NCI-H1105 treated with DMSO at 0.1 percent for 48 hours (cell line): ENCODE data around the gene NPY1R.

ENCODE experiments used
- DNase-seq: peaks from one replicate; lab custom pipeline; 2025; lab: John Stamatoyannopoulos, UW

The NPY1R gene

GRCh38 chr4:163332526-163333406 is at the start of gene NPY1R:
NPY1R (minus strand) TSS chr4:163332596; CDS start chr4:163326554, 6,042 bp downstream.
- DNase-seq = peak; percentile 77

- DNase-seq = no peak
These were observed 48.3 kb upstream of the NPY1R start for GRCh38 chr4:163380703-163381102.

GRCh38 chr4:163378661-163379060 is 46.3 kb upstream of the NPY1R start:
- no peak for DNase-seq

- DNase-seq = no peak
These were observed 39.6 kb upstream of the NPY1R start for GRCh38 chr4:163372029-163372428.

- DNase-seq = no peak
These were observed 35.3 kb upstream of the NPY1R start for GRCh38 chr4:163367651-163368050.

- no peak for DNase-seq
These were observed 23.7 kb upstream of the NPY1R start for GRCh38 chr4:163356104-163356503.

GRCh38 chr4:163353054-163353453 is 20.7 kb upstream of the NPY1R start:
- DNase-seq = no peak

GRCh38 chr4:163350672-163351071 is 18.3 kb upstream of the NPY1R start:
- DNase-seq = no peak

GRCh38 chr4:163344147-163345125 is 12.0 kb upstream of the NPY1R start:
- DNase-seq = no peak

GRCh38 chr4:163343604-163344146 is 11.3 kb upstream of the NPY1R start, which contains the start of gene NPY5R:
NPY5R (plus strand) TSS chr4:163343892; CDS start chr4:163350274, 6,382 bp downstream.
- no peak for DNase-seq

- DNase-seq = no peak
These were observed 3.0 kb upstream of the NPY1R start for GRCh38 chr4:163335384-163335783.

GRCh38 chr4:163331629-163332376 is 593 bp downstream of the NPY1R start:
- DNase-seq = peak; percentile 49

GRCh38 chr4:163330916-163331628 is 1.3 kb downstream of the NPY1R start:
- DNase-seq = no peak

- no peak for DNase-seq
These were observed 15.3 kb downstream of the NPY1R start for GRCh38 chr4:163317110-163317509.

GRCh38 chr4:163309466-163309865 is 22.9 kb downstream of the NPY1R start:
- no peak for DNase-seq

GRCh38 chr4:163303069-163303468 is 29.3 kb downstream of the NPY1R start:
- DNase-seq = no peak

GRCh38 chr4:163300445-163300844 is 32.0 kb downstream of the NPY1R start:
- DNase-seq = no peak

- no peak for DNase-seq
These were observed 37.3 kb downstream of the NPY1R start for GRCh38 chr4:163295138-163295537.

GRCh38 chr4:163284304-163284703 is 48.1 kb downstream of the NPY1R start:
- no peak for DNase-seq

GRCh38 chr4:163280703-163281519 is 51.5 kb downstream of the NPY1R start:
- no peak for DNase-seq
